GM06990 (cell line): ENCODE measurements around the gene GAS2L2.
A peak's percentile ranks its signal among the peaks of the same experiment; 100 is the strongest.

Experiments used
- DNase-seq: peaks from one replicate; pipeline ENCODE4 v3.0.0-alpha.2; 2011; ENCODE audit not compliant: insufficient read length; ENCODE audit errors: extremely low read depth
- H3K27me3 ChIP-seq: replicated peaks from 2 replicates; pipeline ENCODE4 v1.6.0; 2011; ENCODE audit warnings: low read length; ENCODE audit not compliant: control insufficient read depth, insufficient read depth
- H3K36me3 ChIP-seq: 2 replicates; pipeline ENCODE4 v1.5.1; 2011; ENCODE audit warnings: low read length; ENCODE audit not compliant: control insufficient read depth, insufficient read depth
- H3K4me3 ChIP-seq: replicated peaks from 2 replicates; pipeline ENCODE4 v1.5.1; 2011; ENCODE audit warnings: low read depth, mild to moderate bottlenecking, control low read depth, low read length
- CTCF ChIP-seq: IDR thresholded peaks from 2 replicates; pipeline ENCODE4 v1.5.1; 2011; ENCODE audit warnings: low read length, control low read depth, mild to moderate bottlenecking, inconsistent platforms; ENCODE audit not compliant: insufficient read depth, poor library complexity, severe bottlenecking

The GAS2L2 gene

GRCh38 chr17:35765756-35766488 is 12.9 kb upstream of the GAS2L2 start:
- Histone ChIP-seq H3K4me3 (no peak overlapping the region), H3K36me3 (no peaks in the 10 kb centered on the region), H3K27me3 (no peaks in the 10 kb centered on the region; the same call in 1 of the 2 replicates)
- no peak for DNase-seq
- no peak for TF ChIP-seq CTCF

GRCh38 chr17:35765086-35765710 is 12.2 kb upstream of the GAS2L2 start:
- no peaks in the 10 kb centered on the region; the same call in 1 of the 2 replicates for H3K27me3 ChIP-seq
- H3K4me3 ChIP-seq = no peak overlapping the region
- no peaks in the 10 kb centered on the region for H3K36me3 ChIP-seq
- TF ChIP-seq CTCF = no peak
- DNase-seq = no peak

GRCh38 chr17:35764123-35764991 is 11.3 kb upstream of the GAS2L2 start:
- peak; percentile 93 for DNase-seq
- H3K36me3 ChIP-seq = no peaks in the 10 kb centered on the region
- H3K27me3 ChIP-seq = no peaks in the 10 kb centered on the region; the same call in 1 of the 2 replicates
- TF ChIP-seq CTCF = peak; percentile 85
- peak overlapping the region; percentile 58 for H3K4me3 ChIP-seq

GRCh38 chr17:35763767-35764122 is 10.7 kb upstream of the GAS2L2 start:
- no peak for TF ChIP-seq CTCF
- no peaks in the 10 kb centered on the region for H3K36me3 ChIP-seq
- H3K27me3 ChIP-seq = no peaks in the 10 kb centered on the region; the same call in 1 of the 2 replicates
- peak overlapping the region; percentile 15 for H3K4me3 ChIP-seq
- no peak for DNase-seq

GRCh38 chr17:35761601-35762000 is 8.6 kb upstream of the GAS2L2 start:
- Histone ChIP-seq H3K27me3 (no peaks in the 10 kb centered on the region), H3K4me3 (no peak overlapping the region), H3K36me3 (no peaks in the 10 kb centered on the region)
- no peak for DNase-seq
- no peak for TF ChIP-seq CTCF
